Measurements from ENCODE around the gene GZMM. TPM values are rescaled to one million over a fixed set of nuclear protein-coding genes. Genes with fewer than 3 reads are reported as not detected.
A peak's percentile ranks its signal among the peaks of the same experiment; 100 is the strongest.

The GZMM gene
- total RNA-seq, 2 donors from 2014 or later = 0.61 to 1.0 TPM

DNA sequence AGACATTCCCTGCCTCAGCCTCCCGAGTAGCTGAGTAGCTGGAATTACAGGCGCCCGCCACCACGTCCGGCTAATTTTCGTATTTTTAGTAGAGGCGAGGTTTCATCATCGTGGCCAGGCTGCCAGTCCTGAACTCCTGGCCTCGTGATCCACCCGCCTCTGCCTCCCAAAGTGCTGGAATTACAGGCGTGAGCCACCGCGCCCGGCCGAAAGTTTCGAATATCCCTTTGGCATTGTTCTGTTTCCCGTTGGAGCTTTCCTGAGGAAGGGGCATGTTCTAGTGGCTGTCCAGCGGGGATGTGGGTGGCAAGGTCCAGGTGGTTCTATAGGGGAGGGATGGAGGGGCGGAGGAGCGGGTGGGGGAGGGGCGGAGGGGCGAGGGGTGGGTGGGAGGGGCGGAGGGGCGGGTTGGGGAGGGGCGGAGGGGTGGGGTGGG is 26.4 kb downstream of the GZMM start:
- Histone ChIP-seq H3K4me1 (peaks cover 12% of the 10 kb centered on the region), H3K27me3 (no peaks in the 10 kb centered on the region), H3K9me3 (no peaks in the 10 kb centered on the region), H3K4me3 (no peak overlapping the region), H3K9ac (ENCODE audit: low read depth in 2 of 2, low read length in 2 of 2) (no peak overlapping the region), H3K27ac (no peak overlapping the region), H3K36me3 (no peaks in the 10 kb centered on the region)
- TF ChIP-seq, protein P1, sequence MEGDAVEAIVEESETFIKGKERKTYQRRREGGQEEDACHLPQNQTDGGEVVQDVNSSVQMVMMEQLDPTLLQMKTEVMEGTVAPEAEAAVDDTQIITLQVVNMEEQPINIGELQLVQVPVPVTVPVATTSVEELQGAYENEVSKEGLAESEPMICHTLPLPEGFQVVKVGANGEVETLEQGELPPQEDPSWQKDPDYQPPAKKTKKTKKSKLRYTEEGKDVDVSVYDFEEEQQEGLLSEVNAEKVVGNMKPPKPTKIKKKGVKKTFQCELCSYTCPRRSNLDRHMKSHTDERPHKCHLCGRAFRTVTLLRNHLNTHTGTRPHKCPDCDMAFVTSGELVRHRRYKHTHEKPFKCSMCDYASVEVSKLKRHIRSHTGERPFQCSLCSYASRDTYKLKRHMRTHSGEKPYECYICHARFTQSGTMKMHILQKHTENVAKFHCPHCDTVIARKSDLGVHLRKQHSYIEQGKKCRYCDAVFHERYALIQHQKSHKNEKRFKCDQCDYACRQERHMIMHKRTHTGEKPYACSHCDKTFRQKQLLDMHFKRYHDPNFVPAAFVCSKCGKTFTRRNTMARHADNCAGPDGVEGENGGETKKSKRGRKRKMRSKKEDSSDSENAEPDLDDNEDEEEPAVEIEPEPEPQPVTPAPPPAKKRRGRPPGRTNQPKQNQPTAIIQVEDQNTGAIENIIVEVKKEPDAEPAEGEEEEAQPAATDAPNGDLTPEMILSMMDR (IDR thresholded peaks at IDR 0.05) = no peak
- intact Hi-C loops (cut with DNase I) = no loop called here
- no peak for DNase-seq

DNA sequence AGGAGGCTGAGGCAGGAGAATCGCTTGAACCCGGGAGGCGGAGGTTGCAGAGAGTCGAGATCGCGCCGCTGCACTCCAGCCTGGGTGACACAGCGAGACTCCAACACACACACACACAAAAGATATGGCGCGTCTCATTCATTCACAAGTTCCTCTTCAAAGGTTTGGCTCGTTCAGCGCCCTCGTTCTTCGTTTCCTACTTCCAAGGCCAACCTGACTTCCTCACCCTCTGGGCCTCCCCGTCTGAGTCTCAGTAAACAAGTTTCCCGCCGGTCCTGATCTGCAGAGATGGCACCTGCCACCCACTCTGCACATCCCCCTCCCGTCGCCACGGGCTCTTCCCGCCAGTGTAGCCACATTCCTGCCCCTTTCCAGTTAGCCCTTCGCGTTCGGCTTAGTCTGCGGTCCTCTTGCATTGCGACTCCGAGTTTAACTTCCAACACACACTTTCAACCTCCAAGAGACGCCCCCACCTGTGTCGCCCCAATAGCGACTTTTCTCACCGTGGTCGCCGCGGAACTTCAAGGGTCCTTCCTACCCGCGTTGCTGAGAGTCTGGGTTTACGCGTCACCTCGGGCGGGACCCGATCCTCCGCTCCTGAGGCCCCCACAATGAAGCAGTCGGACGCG is 27.2 kb downstream of the GZMM start:
- no peaks in the 10 kb centered on the region for H3K9me3 ChIP-seq
- H3K4me1 ChIP-seq = peaks cover 18% of the 10 kb centered on the region
- peak overlapping the region; percentile 93 for H3K27ac ChIP-seq
- peak overlapping the region; percentile 75 to 84 for H3K9ac ChIP-seq (ENCODE audit: low read depth in 2 of 2, low read length in 2 of 2)
- peak overlapping the region; percentile 99 for H3K4me3 ChIP-seq
- TF ChIP-seq, protein P1 (IDR thresholded peaks at IDR 0.05) = no peak
- H3K27me3 ChIP-seq = no peaks in the 10 kb centered on the region
- peak; percentile 76 for DNase-seq
- intact Hi-C loops (cut with DNase I) = no loop called here
- no peaks in the 10 kb centered on the region for H3K36me3 ChIP-seq

- Histone ChIP-seq H3K9me3 (no peaks in the 10 kb centered on the region), H3K9ac (ENCODE audit: low read depth in 2 of 2, low read length in 2 of 2) (peak overlapping the region; percentile 75 to 84), H3K27me3 (no peaks in the 10 kb centered on the region), H3K4me1 (peaks cover 18% of the 10 kb centered on the region), H3K36me3 (no peaks in the 10 kb centered on the region), H3K27ac (peak overlapping the region; percentile 93), H3K4me3 (peak overlapping the region; percentile 99)
- TF ChIP-seq, protein P1 (IDR thresholded peaks at IDR 0.05) = no peak
- intact Hi-C loops (cut with DNase I) = no loop called here
- DNase-seq = peak; percentile 51
Measured at GRCh38 chr19:571566-571974, 27.7 kb downstream of the GZMM start.

DNA sequence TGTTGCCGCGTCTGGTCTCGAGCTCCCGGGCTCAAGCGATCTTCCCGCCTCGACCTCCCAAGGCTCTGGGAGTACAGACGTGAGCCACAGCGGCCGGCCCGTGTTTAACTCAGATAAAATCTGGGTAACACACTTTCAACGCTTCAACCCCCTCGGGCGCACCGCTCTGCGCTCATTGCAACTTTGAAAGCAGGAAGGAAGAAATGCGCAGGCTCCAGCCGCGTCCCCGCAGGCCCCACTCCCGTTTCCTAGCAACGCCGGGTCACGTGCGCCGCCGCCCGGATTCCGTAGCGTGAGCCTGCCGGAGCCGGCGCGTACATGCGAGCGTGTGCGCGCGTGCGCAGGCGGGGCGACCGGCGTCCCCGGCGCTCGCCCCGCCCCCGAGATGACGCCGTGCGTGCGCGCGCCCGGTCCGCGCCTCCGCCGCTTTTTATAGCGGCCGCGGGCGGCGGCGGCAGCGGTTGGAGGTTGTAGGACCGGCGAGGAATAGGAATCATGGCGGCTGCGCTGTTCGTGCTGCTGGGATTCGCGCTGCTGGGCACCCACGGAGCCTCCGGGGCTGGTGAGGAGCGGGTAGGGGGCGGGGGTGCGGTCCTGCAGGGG is 28.4 kb downstream of the GZMM start, which contains the start of gene BSG:
Gene BSG, plus strand, starts transcription at position 457 of the 603 bp plus-strand sequence. Its CDS starts 39 bp downstream, at position 496.
- Histone ChIP-seq H3K4me3 (peak within 1 kb of the TSS; percentile 99), H3K4me1 (peaks cover 18% of the 10 kb centered on the region), H3K9ac (ENCODE audit: low read depth in 2 of 2, low read length in 2 of 2) (peak within 1 kb of the TSS; percentile 96 to 98), H3K9me3 (no peaks in the 10 kb centered on the region), H3K27me3 (no peaks in the 10 kb centered on the region), H3K27ac (peak within 1 kb of the TSS; percentile 93), H3K36me3 (no peaks in the 10 kb centered on the region)
- intact Hi-C loops (cut with DNase I) = no loop called here
- TF ChIP-seq, protein P1 (IDR thresholded peaks at IDR 0.05) = no peak
- peak; percentile 99 for DNase-seq

DNA sequence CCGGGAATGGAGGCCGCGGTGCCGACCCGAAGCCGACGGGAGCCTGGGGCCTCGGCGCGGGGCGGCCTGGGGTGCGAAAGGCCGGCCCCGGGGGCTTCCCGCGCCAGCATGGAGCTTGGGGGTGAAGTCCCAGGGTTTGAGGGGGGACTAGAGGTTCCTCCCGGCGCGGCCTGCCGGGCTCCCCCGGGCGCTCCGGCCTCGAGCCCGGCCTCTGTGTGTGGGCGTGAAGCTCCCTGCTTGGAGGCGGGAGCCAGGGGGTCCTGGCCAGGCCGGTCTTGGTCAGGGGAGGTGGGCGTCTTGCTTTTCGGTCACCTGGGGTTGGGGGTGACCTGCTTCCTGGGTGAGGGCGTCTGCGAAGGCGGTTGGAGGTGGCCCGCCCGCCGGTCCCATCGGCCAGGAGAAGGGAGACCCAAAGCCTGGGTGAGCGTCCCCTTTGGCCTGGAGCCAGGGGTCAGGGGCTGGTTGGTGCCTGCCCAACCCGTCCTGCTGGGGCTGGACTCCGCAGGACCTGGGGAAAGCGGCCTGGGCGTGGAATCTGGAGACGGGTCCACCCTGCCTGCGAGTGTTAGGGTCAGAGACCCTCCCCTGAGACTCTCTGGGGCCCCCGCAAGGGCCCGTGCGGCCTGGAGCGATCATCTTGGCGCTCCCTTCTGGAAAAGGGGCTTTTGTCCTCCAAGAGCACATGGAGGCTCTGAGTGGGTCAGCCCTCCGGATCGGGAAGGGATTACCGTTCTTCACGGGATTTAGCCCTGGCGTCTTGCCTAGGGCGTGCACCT is 29.1 kb downstream of the GZMM start:
- Histone ChIP-seq H3K27me3 (no peaks in the 10 kb centered on the region), H3K4me1 (peaks cover 18% of the 10 kb centered on the region), H3K36me3 (no peaks in the 10 kb centered on the region), H3K27ac (peak overlapping the region; percentile 93), H3K4me3 (peak overlapping the region; percentile 99), H3K9ac (ENCODE audit: low read depth in 2 of 2, low read length in 2 of 2) (peak overlapping the region; percentile 96 to 98), H3K9me3 (no peaks in the 10 kb centered on the region)
- intact Hi-C loops (cut with DNase I) = no loop called here
- TF ChIP-seq, protein P1 (IDR thresholded peaks at IDR 0.05) = no peak
- DNase-seq = peak; percentile 60

All from colonic mucosa (tissue), 4 donors.